SK-N-MC (cell line): ENCODE measurements around the gene ATP2B1.

Experiments
- DNase-seq: peaks from one replicate; pipeline ENCODE4 v3.0.0-alpha.2; 2011; ENCODE audit warnings: low read depth, low spot score
- H3K27ac ChIP-seq: fragments of 200-600 bp; sonication (generic); 2 replicates; pipeline ENCODE4 v1.5.1; 2016; ENCODE audit warnings: mixed run types
- H3K36me3 ChIP-seq: fragments of 200-600 bp; sonication (generic); 2 replicates; pipeline ENCODE4 v1.6.1; 2017; ENCODE audit warnings: antibody characterized with exemption, low read length, mixed read lengths; ENCODE audit not compliant: insufficient read depth
- H3K4me3 ChIP-seq: fragments of 200-600 bp; sonication (generic); 2 replicates; pipeline ENCODE4 v1.5.1; 2016
- H3K9ac ChIP-seq: fragments of 200-600 bp; sonication (generic); 2 replicates; pipeline ENCODE4 v1.8.0; 2017; ENCODE audit warnings: mixed run types, mixed read lengths; ENCODE audit not compliant: insufficient read length
- H3K9me3 ChIP-seq: fragments of 200-600 bp; sonication (generic); 2 replicates; pipeline ENCODE4 v1.6.1; 2017; ENCODE audit warnings: low read depth, mild to moderate bottlenecking, antibody characterized with exemption, low read length, moderate library complexity, mixed read lengths
- EZH2 ChIP-seq: fragments of 200-600 bp; sonication (generic); IDR thresholded peaks from one replicate; pipeline ENCODE4 v1.6.1; 2017; ENCODE audit warnings: antibody characterized with exemption
- FOXP2 ChIP-seq: optimal IDR thresholded peaks from 2 replicates; pipeline ENCODE3; 2011; ENCODE audit warnings: mild to moderate bottlenecking, moderate library complexity; ENCODE audit not compliant: insufficient read depth; ENCODE audit errors: extremely low read length, control extremely low read depth
- POLR2AphosphoS5 ChIP-seq: IDR thresholded peaks from 2 replicates; pipeline ENCODE4 v1.6.1; 2012; ENCODE audit warnings: mild to moderate bottlenecking, low read depth, low read length, borderline replicate concordance

Gene ATP2B1

DNA sequence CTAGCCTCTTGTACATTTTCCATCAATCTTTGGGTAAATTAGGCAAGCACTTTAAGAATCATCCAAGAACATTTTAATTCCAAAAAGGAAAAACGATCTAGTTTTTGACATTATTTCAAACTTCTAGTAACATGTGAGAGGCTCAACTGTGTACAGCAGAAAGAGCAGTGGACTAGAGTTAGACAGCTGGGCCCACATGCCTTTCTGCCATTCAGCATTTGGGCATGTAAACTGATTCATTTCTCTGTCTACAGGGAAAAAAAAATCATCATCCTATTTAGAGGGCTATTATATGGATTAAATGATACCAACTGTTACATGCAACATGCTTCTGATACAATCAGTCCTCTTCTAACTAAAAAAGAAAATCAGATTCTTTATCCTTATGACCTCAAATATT is 17.7 kb downstream of the ATP2B1 start:
- no peak for DNase-seq
- H3K9me3 ChIP-seq = no peaks in the 10 kb centered on the region

DNA sequence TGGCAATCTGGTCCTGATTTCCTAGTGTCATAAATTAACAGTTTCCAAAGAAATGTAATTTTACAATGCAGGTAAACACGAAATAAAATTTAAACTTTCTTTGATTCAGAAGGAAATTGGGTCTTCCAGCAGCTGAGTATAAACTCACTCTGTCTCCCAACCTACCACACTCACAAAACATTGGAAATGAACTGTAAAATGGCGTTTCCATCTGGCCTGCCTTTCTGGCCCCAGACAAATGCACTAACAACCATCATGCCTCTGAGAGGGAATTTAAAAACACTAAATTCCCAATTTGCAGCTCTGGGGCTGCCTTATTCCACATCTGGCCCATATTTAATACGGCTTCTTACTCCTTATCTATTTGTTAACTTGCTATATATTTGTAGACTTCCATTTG is 19.3 kb downstream of the ATP2B1 start:
- no peak overlapping the region for H3K27ac ChIP-seq
- TF ChIP-seq POLR2AphosphoS5 (no peak), EZH2 (no peak), FOXP2 (no peak)
- H3K9me3 ChIP-seq = no peaks in the 10 kb centered on the region
- no peak for DNase-seq
- H3K4me3 ChIP-seq = no peak overlapping the region
- H3K36me3 ChIP-seq = no peaks in the 10 kb centered on the region
- H3K9ac ChIP-seq = no peak overlapping the region

More for the DNA sequence above, 17.7 kb downstream of the ATP2B1 start:
- Histone ChIP-seq H3K9ac (no peak overlapping the region), H3K4me3 (no peak overlapping the region), H3K27ac (no peak overlapping the region), H3K36me3 (no peaks in the 10 kb centered on the region)
- TF ChIP-seq POLR2AphosphoS5 (no peak), FOXP2 (no peak), EZH2 (no peak)

DNA sequence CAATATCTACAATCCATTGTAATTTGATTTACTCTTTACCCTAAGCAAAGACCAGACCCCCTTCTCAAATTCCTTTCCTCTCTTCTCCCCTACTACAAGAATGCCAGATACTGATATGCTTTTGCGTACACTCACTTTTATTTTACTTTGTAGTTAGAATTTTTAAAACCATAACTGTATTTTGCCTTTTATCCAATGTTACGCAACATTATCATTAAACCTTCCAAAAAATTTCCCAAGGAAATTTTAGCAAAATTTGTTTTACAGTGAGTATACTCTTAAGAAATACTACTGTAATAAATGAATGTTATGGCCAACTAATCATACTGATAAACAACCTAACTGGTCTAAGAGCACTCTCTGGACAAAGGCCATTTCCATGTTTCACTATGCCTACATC is 22.3 kb downstream of the ATP2B1 start:
- Histone ChIP-seq H3K4me3 (no peak overlapping the region), H3K9ac (no peak overlapping the region), H3K36me3 (no peaks in the 10 kb centered on the region), H3K9me3 (peaks cover 3% of the 10 kb centered on the region; the same call in 1 of the 2 replicates), H3K27ac (no peak overlapping the region)
- DNase-seq = no peak
- no peak for TF ChIP-seq FOXP2
- no peak for TF ChIP-seq POLR2AphosphoS5
- no peak for TF ChIP-seq EZH2

DNA sequence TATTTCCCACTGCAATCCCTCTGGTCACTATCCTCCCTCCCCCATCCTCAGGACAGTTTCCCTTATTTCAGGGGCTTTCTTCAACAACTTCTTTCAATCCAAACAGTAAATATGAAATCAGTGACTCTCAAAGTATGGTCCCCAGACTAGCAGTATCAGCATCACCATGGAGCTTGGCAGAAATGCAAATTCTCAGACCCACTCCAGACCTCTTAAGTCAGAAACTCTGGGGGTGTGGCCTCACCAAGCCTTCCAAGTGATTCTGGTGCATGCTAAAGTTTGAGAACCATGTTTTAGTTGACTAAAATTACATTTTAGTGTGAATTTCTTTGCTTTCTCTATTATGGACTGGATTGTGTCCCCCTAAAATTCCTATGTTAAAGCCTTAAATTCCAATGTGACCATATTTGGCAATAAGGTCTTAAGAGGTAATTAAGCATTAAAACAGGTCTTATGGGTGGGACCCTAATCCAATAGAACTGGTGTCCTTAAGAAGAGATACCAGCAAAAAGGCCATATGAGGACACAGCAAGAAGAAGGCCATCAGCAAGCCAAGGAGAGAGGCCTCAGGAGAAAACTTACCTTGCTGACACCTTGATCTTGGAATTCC is 23.2 kb downstream of the ATP2B1 start:
- TF ChIP-seq EZH2 (no peak), FOXP2 (no peak), POLR2AphosphoS5 (no peak)

DNA sequence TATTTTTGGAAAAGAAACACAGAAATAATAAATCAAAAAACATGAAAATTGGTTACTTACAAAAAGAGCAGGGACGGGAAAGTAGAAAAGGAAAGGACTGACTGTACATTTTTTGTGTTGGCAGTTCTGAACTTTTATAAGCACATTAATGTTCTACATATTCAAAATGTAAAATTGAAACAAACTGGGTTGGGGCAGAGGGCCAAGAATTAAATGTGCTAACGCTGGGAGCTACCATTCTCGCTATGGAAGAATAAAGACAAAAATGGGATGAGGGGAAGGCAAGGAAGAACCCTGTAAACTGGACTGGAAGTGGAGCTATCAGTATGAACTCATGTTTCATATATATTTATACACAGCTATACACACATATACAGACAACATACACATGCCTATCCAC is 24.5 kb downstream of the ATP2B1 start:
- no peak overlapping the region for H3K4me3 ChIP-seq
- H3K9me3 ChIP-seq = peaks cover 3% of the 10 kb centered on the region; the same call in 1 of the 2 replicates
- no peak overlapping the region for H3K27ac ChIP-seq
- no peak overlapping the region for H3K9ac ChIP-seq
- no peaks in the 10 kb centered on the region for H3K36me3 ChIP-seq
- no peak for TF ChIP-seq FOXP2
- TF ChIP-seq POLR2AphosphoS5 = no peak
- TF ChIP-seq EZH2 = no peak
- no peak for DNase-seq

More for the DNA sequence above, 23.2 kb downstream of the ATP2B1 start:
- H3K9ac ChIP-seq = no peak overlapping the region
- no peak overlapping the region for H3K4me3 ChIP-seq
- no peaks in the 10 kb centered on the region for H3K36me3 ChIP-seq
- peaks cover 3% of the 10 kb centered on the region; the same call in 1 of the 2 replicates for H3K9me3 ChIP-seq
- DNase-seq = no peak
- no peak overlapping the region for H3K27ac ChIP-seq

DNA sequence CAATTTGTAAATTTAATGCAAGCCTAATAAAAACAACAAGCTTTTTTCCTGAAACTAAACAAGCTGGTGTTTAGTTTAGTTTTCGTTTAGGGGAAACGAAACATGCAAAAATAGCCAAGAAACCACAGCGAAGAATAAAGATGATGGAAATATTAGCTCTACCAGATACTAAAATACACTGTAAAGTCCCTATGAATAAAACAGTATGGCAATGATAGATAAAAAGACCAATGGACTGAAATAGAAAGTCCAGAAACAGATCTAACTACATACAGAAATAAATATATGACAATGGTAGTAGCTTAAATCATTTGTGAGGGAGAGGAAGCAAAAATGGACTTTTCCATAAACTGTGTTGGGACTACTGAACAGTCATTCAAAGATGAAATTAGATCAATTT is 26.4 kb downstream of the ATP2B1 start:
- Histone ChIP-seq H3K36me3 (no peaks in the 10 kb centered on the region), H3K4me3 (no peak overlapping the region), H3K9me3 (peaks cover 3% of the 10 kb centered on the region; the same call in 1 of the 2 replicates), H3K27ac (no peak overlapping the region), H3K9ac (no peak overlapping the region)
- no peak for TF ChIP-seq POLR2AphosphoS5
- no peak for TF ChIP-seq EZH2
- no peak for TF ChIP-seq FOXP2
- no peak for DNase-seq

DNA sequence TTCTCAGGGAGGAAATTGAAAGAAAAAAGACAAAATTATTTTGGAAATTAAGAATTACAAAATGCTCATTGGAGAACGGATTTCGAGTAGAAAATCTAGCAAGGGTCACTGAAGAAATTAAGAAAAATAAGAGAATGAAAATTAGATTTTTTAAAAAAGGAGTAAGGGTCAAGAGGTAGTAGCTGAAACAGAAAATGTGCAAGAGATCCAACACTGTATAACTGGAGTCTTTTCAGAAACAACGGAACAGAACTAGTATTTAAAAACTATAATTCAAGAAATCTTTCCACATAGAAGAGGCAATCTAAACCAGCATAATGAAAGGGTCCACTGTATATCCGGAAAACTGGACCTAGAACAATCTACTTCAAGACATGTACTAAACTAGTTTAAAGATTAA is 28.2 kb downstream of the ATP2B1 start:
- Histone ChIP-seq H3K36me3 (no peaks in the 10 kb centered on the region), H3K4me3 (no peak overlapping the region), H3K9ac (no peak overlapping the region), H3K9me3 (peaks cover 3% of the 10 kb centered on the region; the same call in 1 of the 2 replicates), H3K27ac (no peak overlapping the region)
- no peak for DNase-seq
- no peak for TF ChIP-seq FOXP2

DNA sequence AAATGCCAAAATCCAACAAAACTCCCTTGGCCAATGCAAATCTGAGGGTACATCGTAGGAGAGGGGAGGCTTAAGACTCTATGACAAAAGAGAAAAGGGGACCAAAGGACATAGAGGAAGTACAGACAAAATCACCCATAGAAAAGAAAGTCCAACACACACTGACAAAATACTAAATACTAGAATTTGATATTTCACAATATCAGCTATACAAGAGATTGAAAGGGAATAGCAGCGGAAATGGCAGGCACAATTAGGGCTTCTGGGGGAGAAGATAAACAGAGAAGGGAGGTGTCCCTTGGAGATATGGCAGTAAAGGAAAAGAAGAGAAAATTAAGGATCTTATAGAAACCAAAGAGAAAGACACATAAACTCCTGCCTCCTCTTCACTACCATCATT is 29.0 kb downstream of the ATP2B1 start:
- H3K27ac ChIP-seq = no peak overlapping the region
- H3K36me3 ChIP-seq = no peaks in the 10 kb centered on the region
- H3K9ac ChIP-seq = no peak overlapping the region
- H3K4me3 ChIP-seq = no peak overlapping the region
- TF ChIP-seq POLR2AphosphoS5 = no peak
- TF ChIP-seq EZH2 = no peak
- no peak for TF ChIP-seq FOXP2
- DNase-seq = no peak
- peaks cover 3% of the 10 kb centered on the region; the same call in 1 of the 2 replicates for H3K9me3 ChIP-seq

DNA sequence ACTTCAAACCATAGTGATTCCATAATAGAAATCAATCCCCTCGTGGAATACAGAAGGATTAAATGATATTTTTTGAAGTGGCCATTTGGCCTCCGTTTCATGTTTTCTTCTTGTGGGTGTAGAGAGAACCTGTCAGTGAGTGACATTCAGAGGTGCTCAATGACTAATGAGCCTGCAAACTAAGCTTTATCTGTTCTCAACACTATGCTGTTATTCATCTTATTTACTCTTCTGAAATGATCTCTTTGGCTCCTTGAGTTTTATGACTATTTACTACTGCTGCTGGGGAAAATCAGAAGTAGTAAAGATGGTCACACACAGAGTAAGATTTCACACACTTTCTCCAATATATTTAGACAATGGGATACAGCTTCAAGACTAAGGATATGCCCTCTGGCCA is 30.4 kb downstream of the ATP2B1 start:
- no peak overlapping the region for H3K4me3 ChIP-seq
- no peak for TF ChIP-seq POLR2AphosphoS5
- TF ChIP-seq FOXP2 = no peak
- no peak for TF ChIP-seq EZH2
- H3K9ac ChIP-seq = no peak overlapping the region
- DNase-seq = no peak
- H3K36me3 ChIP-seq = no peaks in the 10 kb centered on the region
- H3K27ac ChIP-seq = no peak overlapping the region
- peaks cover 3% of the 10 kb centered on the region; the same call in 1 of the 2 replicates for H3K9me3 ChIP-seq

DNA sequence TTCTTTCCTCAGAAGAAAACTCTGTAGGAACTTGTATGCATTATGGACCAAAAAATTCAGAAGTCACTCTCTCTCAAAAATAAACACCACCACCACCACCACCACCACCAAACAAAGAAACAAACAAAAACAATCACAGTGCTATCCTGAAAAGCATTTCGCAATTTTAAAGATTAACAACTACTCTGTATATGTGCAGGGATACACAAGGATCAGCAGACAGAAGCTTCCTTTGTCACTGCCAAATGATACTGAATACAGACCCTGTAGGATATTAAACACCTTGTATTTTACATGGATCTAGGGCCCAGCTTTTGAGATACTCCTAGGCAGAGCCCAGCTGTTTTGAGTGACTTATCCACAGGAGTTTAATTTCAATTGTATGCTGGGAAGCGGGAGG is 31.7 kb downstream of the ATP2B1 start:
- no peak for TF ChIP-seq FOXP2
- TF ChIP-seq POLR2AphosphoS5 = no peak
- no peak for TF ChIP-seq EZH2
- H3K36me3 ChIP-seq = no peaks in the 10 kb centered on the region
- H3K9me3 ChIP-seq = no peaks in the 10 kb centered on the region; the same call in 1 of the 2 replicates
- DNase-seq = no peak
- no peak overlapping the region for H3K9ac ChIP-seq
- no peak overlapping the region for H3K27ac ChIP-seq
- no peak overlapping the region for H3K4me3 ChIP-seq
